GM12878 (cell line): Measurements from ENCODE around the gene COBLL1. TPM values are rescaled to one million over a fixed set of nuclear protein-coding genes. Genes with fewer than 3 reads are reported as not detected.

Source experiments
- ATAC-seq: fragments of 200-7000 bp; cut with Tn5 transposase; 3 replicates; pipeline ENCODE4 v1.9.1; 2020; ENCODE audit warnings: mild to moderate bottlenecking, moderate library complexity
- BruUV-seq: library from RNA; stranded (reverse); fragments of 400-500 nt; replicated peaks from 2 replicates; lab custom pipeline; 2021; lab: Mats Ljungman, UMichigan
- CTCF ChIA-PET: fragments of 300-600 bp; sonication (Branson Sonifier 250); formaldehyde crosslinking; extraction: SDS; loops from one replicate; lab custom pipeline; 2021; ENCODE audit warnings: inconsistent platforms; lab: Yijun Ruan, JAX
- POLR2A ChIA-PET: fragments of 350-600 bp; formaldehyde crosslinking; extraction: SDS; loops from one replicate; lab custom pipeline; 2021; ENCODE audit warnings: inconsistent platforms; lab: Charles Lee
- RAD21 ChIA-PET: fragments of 300-600 bp; sonication (Branson Sonifier 250); formaldehyde crosslinking; loops from one replicate; lab custom pipeline; 2023; ENCODE audit warnings: antibody characterized with exemption; ENCODE audit not compliant: unreplicated experiment; lab: Charles Lee
- SMC1A ChIA-PET: fragments of 300-600 bp; sonication (Branson Sonifier 250); formaldehyde crosslinking; loops from one replicate; lab custom pipeline; 2023; ENCODE audit not compliant: unreplicated experiment, uncharacterized antibody; lab: Charles Lee
- DNase-seq: peaks from one replicate; pipeline ENCODE4 v3.0.0-alpha.2; 2011; ENCODE audit warnings: low read depth, low spot score
- FAIRE-seq: peaks from 3 replicates; lab custom pipeline; 2011; peaks lifted over from hg19 to GRCh38; lab: Jason Lieb, UNC
- H2AFZ ChIP-seq: 2 replicates; pipeline ENCODE4 v1.6.0; 2011; ENCODE audit warnings: low read depth, low read length, control low read depth; ENCODE audit not compliant: control insufficient read depth
- H3K27ac ChIP-seq: 2 replicates; pipeline ENCODE4 v1.5.1; 2011; ENCODE audit warnings: control low read depth; ENCODE audit not compliant: control insufficient read depth, insufficient read depth
- H3K27me3 ChIP-seq, 2 experiments: replicated peaks in 1 of 2; 2 replicates each; pipeline versions ENCODE4 v1.6.0 to v1.6.1; 2011; ENCODE audit warnings: low read length in 1 of 2; ENCODE audit not compliant: control insufficient read depth in 2 of 2, insufficient read depth in 2 of 2
- H3K36me3 ChIP-seq, 2 experiments: 2 replicates each; pipeline ENCODE4 v1.5.1; 2011; ENCODE audit warnings: low read length in 1 of 2; ENCODE audit not compliant: control insufficient read depth in 2 of 2, insufficient read depth in 2 of 2
- H3K4me1 ChIP-seq: 2 replicates; pipeline ENCODE4 v1.6.1; 2011; ENCODE audit warnings: mild to moderate bottlenecking, low read length, moderate library complexity, mixed read lengths; ENCODE audit not compliant: control insufficient read depth, insufficient read depth
- H3K4me2 ChIP-seq: 2 replicates; pipeline ENCODE4 v1.6.0; 2011; ENCODE audit warnings: control low read depth; ENCODE audit not compliant: control insufficient read depth, insufficient read depth
- H3K4me3 ChIP-seq: fragments of 200-600 bp; sonication (generic); 2 replicates; pipeline ENCODE4 v1.5.1; 2016
- H3K79me2 ChIP-seq: 2 replicates; pipeline ENCODE4 v1.6.0; 2011; ENCODE audit warnings: low read length; ENCODE audit not compliant: control insufficient read depth, insufficient read depth
- H3K9ac ChIP-seq: 2 replicates; pipeline ENCODE4 v1.8.0; 2011; ENCODE audit warnings: low read length, control low read depth, mixed read lengths; ENCODE audit not compliant: control insufficient read depth, insufficient read depth
- H3K9me3 ChIP-seq: replicated peaks from 3 replicates; pipeline ENCODE4 v1.5.1; 2011; ENCODE audit warnings: mild to moderate bottlenecking, low read length; ENCODE audit not compliant: control insufficient read depth, insufficient read depth
- H4K20me1 ChIP-seq: 2 replicates; pipeline ENCODE4 v1.6.0; 2011; ENCODE audit not compliant: control insufficient read depth, insufficient read depth
- BACH1 ChIP-seq: fragments of 450-650 bp; IDR thresholded peaks from 2 replicates; pipeline ENCODE4 v1.6.1; 2017; ENCODE audit warnings: mild to moderate bottlenecking, borderline replicate concordance
- BCL11A ChIP-seq: IDR thresholded peaks from 2 replicates; pipeline ENCODE4 v1.6.1; 2011; ENCODE audit warnings: low read depth, low read length
- BCL3 ChIP-seq: IDR thresholded peaks from 2 replicates; pipeline ENCODE4 v1.6.1; 2011; ENCODE audit warnings: borderline replicate concordance, low read depth, mild to moderate bottlenecking, moderate library complexity, low read length; ENCODE audit not compliant: insufficient read depth, poor library complexity, severe bottlenecking
- BHLHE40 ChIP-seq, 2 experiments: fragments of 450-650 bp in 1 of 2; IDR thresholded peaks; 2 replicates each; pipeline ENCODE4 v1.6.1; 2011 to 2017; ENCODE audit warnings: low read depth in 2 of 2, borderline replicate concordance in 1 of 2, improper control_type of control experiment in 1 of 2, low read length in 1 of 2, mild to moderate bottlenecking in 1 of 2
- CHD4 ChIP-seq: fragments of 200-600 bp; sonication (generic); IDR thresholded peaks from 2 replicates; pipeline ENCODE4 v1.6.1; 2016; ENCODE audit warnings: mild to moderate bottlenecking
- FOS ChIP-seq: IDR thresholded peaks from 3 replicates; pipeline ENCODE4 v1.6.1; 2011; ENCODE audit warnings: borderline replicate concordance; ENCODE audit not compliant: insufficient read length; ENCODE audit errors: extremely low read depth
- KLF5 ChIP-seq: fragments of 450-650 bp; IDR thresholded peaks from 2 replicates; pipeline ENCODE4 v1.6.1; 2014; ENCODE audit warnings: mild to moderate bottlenecking; ENCODE audit not compliant: partially characterized antibody
- LARP7 ChIP-seq: fragments of 450-650 bp; IDR thresholded peaks from 2 replicates; pipeline ENCODE4 v1.6.1; 2017; ENCODE audit warnings: mild to moderate bottlenecking
- MLLT1 ChIP-seq: fragments of 450-650 bp; IDR thresholded peaks from 2 replicates; pipeline ENCODE4 v1.6.1; 2016; ENCODE audit warnings: mild to moderate bottlenecking
- MXI1 ChIP-seq: fragments of 150-350 bp; IDR thresholded peaks from 2 replicates; pipeline ENCODE4 v1.6.1; 2011; ENCODE audit warnings: low read depth, mild to moderate bottlenecking, inconsistent platforms, low read length, improper control_type of control experiment
- NBN ChIP-seq: fragments of 450-650 bp; IDR thresholded peaks from 2 replicates; pipeline ENCODE4 v1.6.1; 2016
- NRF1 ChIP-seq: conservative IDR thresholded peaks from 2 replicates; pipeline ENCODE4 v1.6.1; 2011; ENCODE audit warnings: mild to moderate bottlenecking, low read depth, low read length, improper control_type of control experiment
- PAX8 ChIP-seq: fragments of 450-650 bp; IDR thresholded peaks from 2 replicates; pipeline ENCODE4 v1.6.1; 2017; ENCODE audit warnings: mild to moderate bottlenecking, moderate library complexity
- PRDM15 ChIP-seq: fragments of 450-650 bp; formaldehyde crosslinking; IDR thresholded peaks from 2 replicates; pipeline ENCODE4 v1.4.0; 2020; ENCODE audit warnings: mild to moderate bottlenecking, moderate library complexity
- RUNX3 ChIP-seq: IDR thresholded peaks from 2 replicates; pipeline ENCODE4 v1.6.1; 2012; ENCODE audit warnings: low read length, inconsistent platforms
- SMAD1 ChIP-seq: fragments of 450-650 bp; IDR thresholded peaks from 2 replicates; pipeline ENCODE4 v1.6.1; 2018; ENCODE audit warnings: mild to moderate bottlenecking, low read depth; ENCODE audit not compliant: partially characterized antibody
- SP1 ChIP-seq: IDR thresholded peaks from one replicate; pipeline ENCODE4 v1.6.1; 2011; ENCODE audit warnings: low read depth, low read length
- SPI1 ChIP-seq: IDR thresholded peaks from 2 replicates; pipeline ENCODE4 v1.6.1; 2011; ENCODE audit warnings: low read depth, mild to moderate bottlenecking, low read length, moderate library complexity, borderline replicate concordance; ENCODE audit not compliant: insufficient read depth
- STAT1 ChIP-seq: fragments of 450-650 bp; conservative IDR thresholded peaks from 2 replicates; pipeline ENCODE4 v1.6.1; 2014; ENCODE audit warnings: antibody characterized with exemption, mild to moderate bottlenecking
- ZNF217 ChIP-seq: fragments of 450-650 bp; IDR thresholded peaks from 2 replicates; pipeline ENCODE4 v1.6.1; 2017; ENCODE audit warnings: antibody characterized with exemption, mild to moderate bottlenecking
- WGBS: methylation state at CpG from one replicate; pipeline ENCODE4 v1.1.6; 2016; ENCODE audit warnings: low lambda C conversion rate; ENCODE audit not compliant: insufficient replicate concordance, insufficient coverage; ENCODE audit errors: missing lambda C conversion rate; 5-methylcytosine and 5-hydroxymethylcytosine counted together
- in situ Hi-C: fragments of 300-500 bp; cut with MboI; formaldehyde crosslinking; loops from 9 replicates; pipeline ENCODE4 v1.14.3; 2018; ENCODE audit warnings: mixed read lengths
- intact Hi-C: fragments of 100-400 bp; cut with micrococcal nuclease; formaldehyde crosslinking; loops from one replicate; pipeline ENCODE4 v1.14.2; 2022; ENCODE audit not compliant: unreplicated experiment
- polyA plus RNA-seq, 11 experiments: library from polyadenylated mRNA; depleted of rRNA in 4 of 11; unstranded in 6 of 11; stranded (reverse) in 5 of 11; fragments of >200 nt; fragmentation: Nextera tagmentation in 4 of 11; fragmentation: Illumina TruSeq in 1 of 11; extraction: Ambion mirVana in 4 of 11; extraction: Trizol in 1 of 11; gene quantifications; 1 replicate in 1 of 11; 2 replicates in 10 of 11; pipeline versions ENCODE4 v1.2.1 to v1.2.3, GENCODE V29; 2011 to 2016; ENCODE audit warnings: inconsistent platforms in 2 of 11, missing spikeins in 2 of 11, low read depth in 1 of 11
- total RNA-seq, 4 experiments: library from RNA; depleted of rRNA in 3 of 4; stranded (reverse); fragments of >200 nt in 3 of 4; fragmentation: Illumina TruSeq in 1 of 4; extraction: Trizol in 1 of 4; gene quantifications; 2 replicates each; pipeline versions ENCODE4 v1.2.1 to v1.2.3, GENCODE V29; 2013 to 2021

The COBLL1 gene
- total and polyA plus RNA-seq, 10 of the 15 experiments (the other 5 are each of a cell fraction or from before 2014, with no cell fraction given): 0.46 TPM; not detected in 9

- Histone ChIP-seq H3K27me3 (no peaks in the 10 kb centered on the region; a peak in 1 of 4 replicates), H3K4me2 (no peak overlapping the region), H3K27ac (no peak overlapping the region), H3K9me3 (no peaks in the 10 kb centered on the region), H3K4me1 (no peaks in the 10 kb centered on the region), H3K36me3 (no peaks in the 10 kb centered on the region), H3K79me2 (no peaks in the 10 kb centered on the region), H2AFZ (no peak overlapping the region), H3K9ac (no peak overlapping the region), H3K4me3 (no peak overlapping the region), H4K20me1 (no peaks in the 10 kb centered on the region)
- 0% methylated on average over 4 of the region's 4 CpGs for WGBS
- in situ Hi-C loops (no loop called here), intact Hi-C loops (no loop called here)
- peak; percentile 18 for FAIRE-seq
- SMC1A ChIA-PET: interaction anchor here (1.0 kb wide), 1 partner anchor 14 kb away, joined by 3 read pairs; no protein-coding TSS in a partner anchor
- POLR2A ChIA-PET: no interaction called here
- TF ChIP-seq LARP7 (no peak), SP1 (no peak), BCL3 (no peak), RUNX3 (no peak), BCL11A (no peak), FOS (no peak), SPI1 (no peak), BACH1 (no peak), PAX8 (no peak), ZNF217 (no peak), NRF1 (no peak), NBN (no peak), SMAD1 (no peak), MXI1 (no peak), PRDM15 (CRISPR knock-in tag) (no peak), STAT1 (no peak), CHD4 (no peak), BHLHE40 (IDR thresholded peaks at IDR 0.05; ENCODE audit: borderline replicate concordance in 1 of 2, low read depth in 2 of 2, low read length in 1 of 2) (no peak), KLF5 (no peak), MLLT1 (no peak)
- CTCF ChIA-PET: interaction anchor here (1.0 kb wide), 1 partner anchor 27 kb away, joined by 3 read pairs; no protein-coding TSS in a partner anchor
- RAD21 ChIA-PET: no interaction called here
- BruUV-seq: no TSS peak
- no peak for DNase-seq
- no peak for ATAC-seq
These were observed 35.5 kb upstream of the COBLL1 start for GRCh38 chr2:164877169-164877568.
